GM12801 (cell line): Measurements from ENCODE around the gene KCND2.

Experiments used
- CTCF ChIP-seq: IDR thresholded peaks from one replicate; pipeline ENCODE4 v1.5.1; 2011; ENCODE audit warnings: control low read depth; ENCODE audit not compliant: insufficient read length; ENCODE audit errors: extremely low read depth

The KCND2 gene

GRCh38 chr7:120797026-120797645, 524.2 kb downstream of the KCND2 start:
- TF ChIP-seq CTCF: no peak

DNA sequence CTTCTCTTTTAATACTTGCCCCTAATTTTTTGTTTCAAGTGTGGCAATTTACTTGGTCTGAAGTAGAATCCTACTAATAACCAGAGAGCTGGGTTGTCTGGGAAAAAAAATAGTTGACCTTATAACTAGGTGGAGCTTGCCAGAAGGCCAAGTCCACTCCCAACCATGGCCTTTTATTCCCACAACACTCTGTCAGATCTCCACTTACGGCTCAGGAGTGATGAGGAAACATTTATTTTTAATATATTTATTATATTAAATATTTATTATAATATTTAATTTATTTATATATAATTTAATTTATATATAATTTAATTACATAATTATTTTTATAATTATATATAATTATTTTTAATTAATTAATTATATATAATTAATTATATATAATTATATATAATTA, 526.2 kb downstream of the KCND2 start:
- no peak for TF ChIP-seq CTCF
